ENCODE measurements around the gene THY1. TPM values are rescaled to one million over a fixed set of nuclear protein-coding genes. Genes with fewer than 3 reads are reported as not detected.

Gene THY1
- total and polyA plus RNA-seq, 8 donors = 28.7 to 130 (median 46.9) TPM

DNA sequence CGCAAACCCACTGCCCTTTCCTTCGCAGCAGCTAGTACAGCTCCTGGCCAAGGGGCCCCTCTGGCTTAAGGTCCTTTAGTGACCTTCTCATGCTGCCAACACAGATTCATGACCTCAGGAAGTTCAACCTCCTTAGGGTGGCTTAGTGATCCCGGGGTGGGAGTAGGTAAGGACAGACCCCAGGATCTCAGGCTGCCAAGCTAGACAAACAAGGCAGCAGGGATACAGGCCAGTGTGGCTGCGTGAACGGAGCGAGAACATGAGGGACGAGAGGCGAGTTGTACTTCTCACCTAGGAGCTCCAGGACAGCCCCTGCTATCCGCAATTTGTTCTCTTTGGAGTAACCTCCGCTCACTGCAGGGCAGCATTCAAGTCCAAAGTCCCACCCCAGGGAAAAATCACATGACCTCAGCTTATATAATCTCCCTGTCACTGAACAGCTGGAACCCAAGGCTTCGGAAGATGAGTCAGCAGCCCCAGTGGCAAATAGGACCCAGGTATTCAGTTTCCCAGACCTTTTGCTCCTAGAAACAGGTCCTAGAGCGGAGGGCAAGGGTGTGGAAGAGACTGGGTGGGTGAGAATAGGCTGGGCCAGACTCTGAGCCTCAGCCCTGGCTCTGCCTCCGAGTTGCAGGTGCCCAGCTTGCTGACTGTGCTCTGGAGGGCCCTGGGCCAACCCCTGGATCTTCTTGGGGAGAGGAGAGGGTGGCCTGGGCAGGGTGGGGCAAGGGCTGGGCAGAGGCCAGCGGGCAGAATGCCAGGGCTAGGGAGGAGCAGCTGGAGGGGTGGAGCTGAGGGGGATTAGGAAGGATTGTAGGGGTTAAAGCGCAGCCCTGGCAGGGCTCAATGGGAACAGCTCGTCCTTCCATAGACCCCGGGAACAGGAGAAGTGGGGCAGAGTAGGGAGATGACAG, 54.6 kb downstream of the THY1 start:
- Histone ChIP-seq H3K27me3 (peaks cover 5 to 23% of the 10 kb centered on the region in 2 donors), H3K4me3 (no peak overlapping the region), H3K9me3 (no peaks in the 10 kb centered on the region), H3K27ac (no peak overlapping the region), H3K36me3 (no peaks in the 10 kb centered on the region), H3K4me1 (peaks cover 14 to 29% of the 10 kb centered on the region in 2 donors)
- DNase-seq = peak in 1 of 4 donors; percentile 57
- peak; percentile 44 for ATAC-seq
- TF ChIP-seq, protein P1, sequence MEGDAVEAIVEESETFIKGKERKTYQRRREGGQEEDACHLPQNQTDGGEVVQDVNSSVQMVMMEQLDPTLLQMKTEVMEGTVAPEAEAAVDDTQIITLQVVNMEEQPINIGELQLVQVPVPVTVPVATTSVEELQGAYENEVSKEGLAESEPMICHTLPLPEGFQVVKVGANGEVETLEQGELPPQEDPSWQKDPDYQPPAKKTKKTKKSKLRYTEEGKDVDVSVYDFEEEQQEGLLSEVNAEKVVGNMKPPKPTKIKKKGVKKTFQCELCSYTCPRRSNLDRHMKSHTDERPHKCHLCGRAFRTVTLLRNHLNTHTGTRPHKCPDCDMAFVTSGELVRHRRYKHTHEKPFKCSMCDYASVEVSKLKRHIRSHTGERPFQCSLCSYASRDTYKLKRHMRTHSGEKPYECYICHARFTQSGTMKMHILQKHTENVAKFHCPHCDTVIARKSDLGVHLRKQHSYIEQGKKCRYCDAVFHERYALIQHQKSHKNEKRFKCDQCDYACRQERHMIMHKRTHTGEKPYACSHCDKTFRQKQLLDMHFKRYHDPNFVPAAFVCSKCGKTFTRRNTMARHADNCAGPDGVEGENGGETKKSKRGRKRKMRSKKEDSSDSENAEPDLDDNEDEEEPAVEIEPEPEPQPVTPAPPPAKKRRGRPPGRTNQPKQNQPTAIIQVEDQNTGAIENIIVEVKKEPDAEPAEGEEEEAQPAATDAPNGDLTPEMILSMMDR (IDR thresholded peaks at IDR 0.05) = no peak
- intact Hi-C loops (cut with DNase I) = no loop called here

DNA sequence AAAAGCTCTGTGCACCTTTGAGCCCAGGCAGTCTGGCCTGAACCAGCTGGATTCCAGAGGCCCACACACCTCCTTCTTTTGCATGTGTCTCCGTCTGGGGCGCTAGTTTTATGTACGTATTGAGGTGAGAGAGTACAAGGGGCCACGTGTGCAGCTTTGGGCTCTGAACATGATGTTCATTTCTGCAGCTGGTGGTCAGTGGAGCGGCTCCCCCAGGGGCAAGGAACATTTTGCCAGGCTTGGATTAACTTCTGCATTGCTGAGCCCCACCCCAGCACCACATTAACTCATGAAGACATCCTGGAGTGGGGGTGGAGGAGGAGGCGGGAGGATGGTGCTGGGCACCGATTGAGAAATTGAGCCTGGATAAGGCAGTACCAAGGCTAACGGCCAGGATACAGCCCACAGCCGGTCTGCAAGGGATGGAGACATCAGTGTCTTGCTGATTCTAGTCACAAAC, 55.3 kb downstream of the THY1 start:
- DNase-seq (no peak), ATAC-seq (no peak)
- H3K36me3 ChIP-seq = no peaks in the 10 kb centered on the region
- peaks cover 5 to 30% of the 10 kb centered on the region in 2 donors for H3K27me3 ChIP-seq
- no peak overlapping the region for H3K27ac ChIP-seq
- TF ChIP-seq, protein P1 (IDR thresholded peaks at IDR 0.05) = no peak
- H3K4me1 ChIP-seq = peaks cover 18 to 33% of the 10 kb centered on the region in 2 donors
- intact Hi-C loops (cut with DNase I) = no loop called here
- no peak overlapping the region for H3K4me3 ChIP-seq
- H3K9me3 ChIP-seq = no peaks in the 10 kb centered on the region

Other genes with a start within 250 kb of the THY1 start
- gene NHERF4, start 237.7 kb downstream of the THY1 start, total RNA-seq = not detected
- 1 to 10 TPM in 3 of 6 donors, under 1 TPM in 3; 0.77 to 1.3 (median 1.1) TPM for gene NHERF4, start 237.7 kb downstream of the THY1 start, polyA plus RNA-seq (ENCODE audit: insufficient read length in 6 of 6)
- 10 to 100 TPM; 22.0 to 36.6 TPM for gene CBL, start 216.8 kb downstream of the THY1 start, total RNA-seq
- gene CBL, start 216.8 kb downstream of the THY1 start, polyA plus RNA-seq (ENCODE audit: insufficient read length in 6 of 6) = 10 to 100 TPM; 18.9 to 24.5 (median 21.6) TPM
- gene MCAM, start 106.0 kb downstream of the THY1 start, total RNA-seq = 10 to 100 TPM; 59.5 to 87.5 TPM
- 100 to 1,000 TPM in 5 of 6 donors, 10 to 100 TPM in 1; 94.8 to 149 (median 123) TPM for gene MCAM, start 106.0 kb downstream of the THY1 start, polyA plus RNA-seq (ENCODE audit: insufficient read length in 6 of 6)
- 10 to 100 TPM; 22.0 to 28.3 TPM for gene RNF26, start 88.6 kb downstream of the THY1 start, total RNA-seq
- gene RNF26, start 88.6 kb downstream of the THY1 start, polyA plus RNA-seq (ENCODE audit: insufficient read length in 6 of 6) = 10 to 100 TPM; 24.1 to 37.0 (median 28.5) TPM
- 10 to 100 TPM; 20.0 to 33.3 TPM for gene C1QTNF5, start 82.3 kb downstream of the THY1 start, total RNA-seq
- 10 to 100 TPM; 39.7 to 52.0 (median 46.2) TPM for gene C1QTNF5, start 82.3 kb downstream of the THY1 start, polyA plus RNA-seq (ENCODE audit: insufficient read length in 6 of 6)
- gene MFRP, start 76.5 kb downstream of the THY1 start, total RNA-seq = not detected
- gene MFRP, start 76.5 kb downstream of the THY1 start, polyA plus RNA-seq (ENCODE audit: insufficient read length in 6 of 6) = under 1 TPM in 2 of 6 donors, not detected in 4; 0.04 to 0.07 TPM
- 1 to 10 TPM; 2.6 to 3.7 TPM for gene USP2, start 41.5 kb downstream of the THY1 start, total RNA-seq
- gene USP2, start 41.5 kb downstream of the THY1 start, polyA plus RNA-seq (ENCODE audit: insufficient read length in 6 of 6) = 1 to 10 TPM; 2.4 to 5.9 (median 4.0) TPM